HG03025 (cell line): ENCODE results near the gene ANO2.

Source experiments
- ATAC-seq: cut with Tn5 transposase; IDR thresholded peaks from one replicate; pipeline ENCODE4 v1.9.1; 2021; ENCODE audit warnings: mild to moderate bottlenecking, moderate library complexity; ENCODE audit not compliant: unreplicated experiment, low FRiP score

Gene ANO2

GRCh38 chr12:5524116-5524768 is 420.8 kb downstream of the ANO2 start:
- ATAC-seq, result no peak

DNA sequence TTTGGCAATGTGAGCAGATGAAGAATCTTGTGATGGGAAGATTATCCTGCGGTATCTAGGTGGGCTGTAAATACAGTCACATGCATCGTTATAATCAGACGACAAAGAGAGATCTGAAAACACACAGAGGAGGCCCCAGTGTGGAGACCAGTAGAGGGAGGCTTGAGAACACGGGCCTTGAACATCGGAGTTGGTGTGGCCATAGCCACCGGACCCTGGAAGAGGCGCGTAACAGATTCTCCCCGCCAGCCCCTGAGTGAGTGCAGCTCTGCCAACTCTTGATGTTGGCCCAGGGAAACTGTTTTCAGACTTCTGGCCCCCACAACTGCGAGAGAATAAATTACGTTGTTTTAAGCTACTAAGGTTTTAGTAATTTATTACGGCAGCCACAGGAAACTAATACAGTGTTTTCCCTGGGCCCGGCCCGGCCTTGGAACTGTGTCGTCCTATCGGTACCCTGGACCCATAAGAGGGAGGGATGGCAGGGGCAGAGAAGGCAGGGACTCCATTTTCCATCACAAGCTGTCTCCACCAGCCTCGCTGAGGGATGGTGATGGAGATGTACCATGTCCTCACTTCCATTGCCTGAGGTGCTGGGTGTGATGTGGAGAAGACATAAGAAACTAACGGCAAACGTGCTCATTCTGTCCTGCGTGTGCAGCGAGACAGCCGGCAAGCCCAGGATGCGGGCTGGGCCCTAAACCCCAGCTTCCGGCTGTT is 421.5 kb downstream of the ANO2 start:
- ATAC-seq, result no peak

DNA sequence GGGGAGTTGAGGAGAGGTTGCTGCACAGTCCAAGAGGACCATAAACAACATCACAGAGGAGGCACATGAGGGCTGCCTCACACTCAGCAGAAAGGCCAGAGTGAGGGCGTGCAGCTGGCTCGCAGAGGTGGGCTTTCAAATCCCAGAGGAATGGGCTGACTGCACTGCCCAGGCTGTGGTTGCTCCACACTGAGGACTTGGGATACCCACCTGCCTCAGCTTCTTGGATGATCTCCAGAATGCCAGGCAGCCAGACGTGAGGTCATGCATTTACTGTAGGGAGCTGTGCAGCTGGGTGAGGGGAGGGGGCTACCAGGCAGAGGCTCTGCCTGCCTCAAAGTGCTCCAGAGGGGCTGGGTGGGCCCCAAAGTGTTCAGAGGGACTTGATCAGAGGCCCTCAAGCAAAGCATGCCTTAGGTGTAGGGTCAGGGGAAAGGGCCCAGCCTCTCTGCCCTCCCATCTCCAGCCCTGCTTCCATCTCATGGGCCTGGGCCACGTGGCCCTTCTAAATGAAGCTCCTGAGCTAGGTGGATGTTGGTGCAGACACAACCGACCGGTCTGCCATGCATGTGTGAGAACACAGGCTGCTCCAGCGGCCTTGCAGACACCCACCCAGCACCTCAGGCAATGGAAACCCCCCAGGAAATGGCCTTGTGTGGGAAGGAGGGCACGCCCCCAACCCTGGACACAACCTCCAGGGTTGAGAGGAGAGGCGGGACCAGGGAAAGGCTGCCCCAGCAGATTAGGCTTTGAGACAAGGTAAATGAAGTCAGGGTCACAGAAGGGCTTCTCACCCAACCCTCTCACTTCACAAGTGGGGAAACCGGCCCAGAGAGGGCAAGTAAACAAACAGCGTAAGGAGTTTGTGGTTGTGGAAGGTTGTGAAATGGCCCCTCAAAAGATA is 422.4 kb downstream of the ANO2 start:
- ATAC-seq, result no peak

DNA sequence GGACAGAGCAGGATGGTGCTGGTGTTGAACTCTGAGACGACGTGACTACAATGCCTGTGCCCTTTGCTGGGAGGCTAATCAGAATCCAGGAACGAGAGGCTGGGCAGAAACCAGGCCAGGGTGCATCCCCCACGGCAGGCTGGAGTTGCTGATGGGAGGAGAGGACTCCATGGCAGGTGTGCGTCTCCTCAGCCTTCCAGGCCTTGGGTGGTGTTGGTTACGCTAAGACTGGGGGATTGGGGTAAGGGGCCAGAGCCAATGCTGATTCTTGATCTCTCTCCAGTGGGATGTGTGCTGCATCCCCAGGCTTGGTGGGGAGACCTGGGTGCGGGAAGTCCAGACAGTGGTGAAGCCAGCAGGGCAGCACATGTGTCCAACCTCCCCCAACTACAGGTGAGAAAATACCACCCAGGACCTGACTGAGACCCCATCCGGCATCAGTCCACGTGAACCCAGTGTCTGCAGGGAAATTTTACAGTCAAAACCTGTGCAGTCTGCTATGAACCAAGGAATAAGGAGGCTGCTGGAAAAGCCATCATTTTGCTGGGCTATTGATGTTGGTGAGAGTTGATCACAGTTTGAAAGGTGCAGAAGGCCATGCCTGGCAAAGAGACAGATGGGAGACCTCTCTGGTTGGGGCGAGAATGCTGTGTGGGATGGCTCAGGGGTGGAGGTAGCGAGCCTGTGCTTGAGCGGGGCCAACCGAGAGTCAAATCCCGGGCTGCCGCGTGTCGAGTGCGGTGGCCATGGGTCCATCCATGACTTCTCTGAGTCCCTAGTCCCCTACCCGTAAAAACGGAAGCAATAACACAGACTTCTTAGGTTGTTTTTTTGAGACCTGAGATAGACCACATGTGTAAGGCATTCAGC is 423.4 kb downstream of the ANO2 start:
- ATAC-seq, result no peak

DNA sequence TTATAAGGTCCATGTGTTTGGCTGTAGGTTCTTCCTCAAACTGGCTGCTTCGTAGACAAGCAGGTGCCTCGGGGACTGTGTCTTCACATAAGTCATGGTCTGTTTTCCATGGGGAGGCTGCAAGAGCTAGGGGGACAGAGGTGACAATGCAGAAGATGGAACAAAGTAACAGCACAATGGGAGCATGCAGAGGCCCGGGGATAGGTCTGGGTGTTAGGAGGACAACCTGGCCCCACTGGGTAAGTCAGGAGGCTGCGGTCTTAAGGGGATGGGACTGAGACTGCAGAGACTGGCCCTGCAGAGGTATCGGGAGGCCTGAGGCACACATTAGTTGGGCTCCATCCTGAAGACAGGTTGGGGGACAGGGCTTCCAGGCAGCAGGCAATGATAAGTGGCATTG is 424.2 kb downstream of the ANO2 start:
- no peak for ATAC-seq

DNA sequence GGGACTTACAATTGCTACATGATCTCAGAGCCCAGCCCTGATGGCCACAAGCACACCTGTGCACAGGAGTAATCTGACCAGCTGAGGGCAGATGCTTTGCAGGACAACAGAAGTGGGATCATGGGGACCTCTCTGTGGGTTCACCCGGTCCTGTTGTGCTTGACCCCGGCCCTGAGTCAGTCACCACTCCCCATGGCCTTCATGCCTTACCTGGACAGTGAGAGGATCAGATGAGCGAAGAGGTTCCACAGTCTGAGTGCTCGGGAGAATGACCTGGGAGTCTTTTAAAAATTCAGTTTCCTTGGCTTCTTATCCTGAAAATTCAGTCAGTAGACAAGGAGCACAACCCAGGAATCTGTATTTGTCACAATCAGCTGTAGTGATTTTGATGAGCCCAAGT is 425.0 kb downstream of the ANO2 start:
- ATAC-seq, result no peak

DNA sequence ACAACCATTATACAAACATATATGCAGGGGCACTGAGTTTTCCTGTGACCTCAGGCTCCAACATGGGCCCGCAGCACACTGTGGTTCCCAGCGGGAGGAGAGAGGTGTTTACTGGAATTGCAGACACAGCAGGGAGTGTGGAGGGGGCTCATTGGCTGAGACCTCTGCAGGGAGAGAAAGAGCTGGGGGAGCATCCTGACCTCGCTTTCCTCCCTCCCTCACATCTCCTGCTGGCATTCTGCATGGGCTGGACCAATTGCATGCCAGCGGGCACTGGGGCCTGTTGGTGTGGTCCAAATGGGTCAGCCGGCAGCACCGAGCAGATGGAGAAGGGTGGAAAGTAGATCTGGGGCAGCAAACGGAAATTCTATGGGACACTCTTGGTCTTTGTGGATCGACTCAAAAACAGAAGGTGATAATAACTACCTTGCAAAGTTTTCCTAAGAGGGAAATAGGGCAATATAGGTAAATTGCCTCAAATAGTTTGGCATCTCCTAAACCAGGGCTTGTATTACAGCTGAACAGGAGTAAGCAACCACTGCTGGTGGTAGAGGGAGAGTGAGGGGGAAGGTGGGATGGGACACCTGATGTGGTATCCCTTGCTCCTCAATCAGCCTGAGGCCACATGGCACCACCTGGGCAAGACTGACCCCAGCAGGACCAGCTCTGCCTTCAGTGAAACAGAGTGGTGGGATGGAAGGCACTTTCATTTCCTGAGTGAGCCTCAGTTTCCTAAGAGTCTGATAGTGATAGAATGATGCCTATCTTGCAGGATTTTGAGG is 426.3 kb downstream of the ANO2 start:
- ATAC-seq, result no peak

DNA sequence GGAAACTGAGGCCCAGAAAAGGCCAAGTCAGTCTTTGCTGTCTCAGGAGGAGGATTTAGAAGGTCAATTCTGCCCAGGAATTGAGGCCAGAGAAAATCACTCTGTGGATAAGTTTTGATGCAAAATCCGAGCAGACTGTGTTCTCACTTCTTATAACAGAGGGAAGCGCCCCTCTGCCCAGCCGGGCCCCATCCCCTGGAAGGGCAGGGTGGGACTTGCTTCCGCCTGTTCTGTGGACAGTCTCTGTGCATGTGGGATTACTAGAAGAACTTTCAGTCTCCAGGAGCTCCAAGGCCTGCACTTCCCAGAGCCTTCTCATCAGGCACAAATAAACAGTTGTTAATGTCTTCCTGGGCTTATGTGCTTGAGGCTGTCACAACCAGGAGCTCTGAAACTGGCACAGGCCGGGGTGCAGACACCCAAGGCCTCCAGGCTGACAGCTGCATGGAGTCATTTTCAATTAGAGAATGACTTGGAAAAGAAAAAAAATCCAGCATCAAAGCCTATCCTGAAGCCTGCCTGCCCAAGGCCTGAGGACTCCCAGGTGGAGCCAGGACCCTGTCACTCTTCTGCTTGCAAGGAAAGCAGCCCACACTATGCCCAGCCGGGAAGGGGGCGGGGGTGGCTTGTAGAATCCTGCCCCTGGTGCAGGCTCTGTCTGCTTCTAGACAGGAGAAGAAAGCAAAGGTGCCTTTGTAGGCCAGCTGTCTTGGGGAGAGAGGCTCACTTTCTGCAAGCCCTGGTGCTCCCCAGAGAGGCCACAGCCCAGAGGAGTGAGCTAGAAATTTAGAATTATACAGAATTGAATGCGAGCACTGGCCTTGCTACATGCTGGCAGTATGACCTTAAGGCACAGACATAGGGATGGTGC is 428.5 kb downstream of the ANO2 start:
- no peak for ATAC-seq

DNA sequence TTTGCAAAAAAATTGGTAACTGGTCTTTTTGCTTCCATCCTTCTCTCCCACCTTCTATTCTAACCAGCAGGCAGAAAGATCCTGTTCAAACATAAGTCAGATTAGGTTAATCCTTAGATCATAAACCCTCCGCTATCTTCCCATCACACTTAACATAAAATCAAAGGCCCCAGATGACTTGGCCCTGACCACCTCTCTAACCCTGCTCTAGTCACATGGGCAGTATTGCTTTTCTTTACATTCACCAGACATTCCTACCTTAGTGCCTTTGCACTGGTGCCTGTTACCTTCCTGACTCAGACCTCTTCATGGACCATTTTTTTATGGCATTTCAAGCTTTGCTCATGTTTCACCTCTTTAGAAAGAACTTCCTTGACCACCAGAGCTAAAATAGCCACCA is 429.6 kb downstream of the ANO2 start:
- no peak for ATAC-seq

GRCh38 chr12:5514545-5514944 is 430.5 kb downstream of the ANO2 start:
- ATAC-seq, result no peak

GRCh38 chr12:5514016-5514415 is 431.0 kb downstream of the ANO2 start:
- ATAC-seq, result no peak

GRCh38 chr12:5513406-5513805 is 431.7 kb downstream of the ANO2 start:
- ATAC-seq, result no peak
